ENCODE data around the gene ZNHIT2. TPM values are rescaled to one million over a fixed set of nuclear protein-coding genes. Genes with fewer than 3 reads are reported as not detected.
A peak's percentile ranks its signal among the peaks of the same experiment; 100 is the strongest.

The ZNHIT2 gene
- total and polyA plus RNA-seq, 2 of the 13 experiments (the other 11 are each of a cell fraction or from before 2014, with no cell fraction given) = 1.1 to 6.5 TPM

GRCh38 chr11:65084598-65085375 is 32.7 kb downstream of the ZNHIT2 start:
- peaks cover 31% of the 10 kb centered on the region for H3K79me2 ChIP-seq (ENCODE audit: insufficient read depth, low read length)
- FAIRE-seq (peak; percentile 8), DNase-seq (ENCODE audit: low spot score) (no peak), ATAC-seq (peak; percentile 10)
- in situ Hi-C loops (cut with HindIII; ENCODE audit: extremely low pct_ligation_motif_present, low pct_unique_long_range_greater_than_20kb) = no loop called here
- no peaks in the 10 kb centered on the region; a peak in 1 of 5 replicates for H3K27me3 ChIP-seq (ENCODE audit: control insufficient read depth in 1 of 2, insufficient read depth in 2 of 2, low read length in 2 of 2)
- intact Hi-C loops (cut with micrococcal nuclease; ENCODE audit: unreplicated experiment) = no loop called here
- CTCF ChIA-PET (ENCODE audit: low intra/inter-chr PET ratio, low total read pairs) = no interaction called here
- peak overlapping the region; percentile 83 for H3K27ac ChIP-seq (ENCODE audit: extremely low read length, insufficient read depth, low read length)
- H3K4me3 ChIP-seq (replicated peaks in 1 of 3; ENCODE audit: insufficient read depth in 1 of 3, low read depth in 2 of 3, low read length in 3 of 3) = peak overlapping the region; percentile 70 to 99 (median 87)
- peak; percentile 10; the same call in 1 of the 2 replicates for TF ChIP-seq ZNF784 (CRISPR knock-in tag; IDR thresholded peaks at IDR 0.05; ENCODE audit: borderline replicate concordance)
- no peak for TF ChIP-seq PCBP1 (IDR thresholded peaks at IDR 0.05; ENCODE audit: borderline replicate concordance, low read depth, low read length)
- 0 out of 2 replicates have a peak, but pooled peaks have one; percentile 23 for TF ChIP-seq ZNF354B (CRISPR knock-in tag; IDR thresholded peaks at IDR 0.05)
- TF ChIP-seq LCORL (IDR thresholded peaks at IDR 0.05) = no peak
- TF ChIP-seq LCORL (CRISPR knock-in tag; IDR thresholded peaks at IDR 0.05) = 0 out of 2 replicates have a peak, but pooled peaks have one; percentile 6
- peak in 1 of 2 experiments; percentile 33; a peak in 1 of 4 replicates for TF ChIP-seq POLR2A (IDR thresholded peaks at IDR 0.05; ENCODE audit: insufficient read depth in 1 of 2, low read depth in 2 of 2, low read length in 2 of 2)
- no peak for TF ChIP-seq SOX13 (IDR thresholded peaks at IDR 0.05)
- TF ChIP-seq SOX13 (CRISPR knock-in tag; conservative IDR thresholded peaks at IDR 0.05 in 1 of 2, IDR thresholded peaks at IDR 0.05 in 1 of 2) = no peak
- 0 out of 2 replicates have a peak, but pooled peaks have one; percentile 10 for TF ChIP-seq ZNF33B (CRISPR knock-in tag; IDR thresholded peaks at IDR 0.05)
- no peaks in the 10 kb centered on the region for H4K20me1 ChIP-seq (ENCODE audit: insufficient read depth, low read length)
- peaks cover 33% of the 10 kb centered on the region for H3K4me1 ChIP-seq (ENCODE audit: insufficient read depth, low read length)
- TSS peak; percentile 69 for BruUV-seq (replicated peaks)
- H3K4me2 ChIP-seq (ENCODE audit: low read depth, low read length) = peak overlapping the region; percentile 93
- no peak overlapping the region for H2AFZ ChIP-seq (ENCODE audit: low read length)
- H3K9ac ChIP-seq (ENCODE audit: insufficient read depth, low read depth, low read length) = peak overlapping the region; percentile 95
- peaks cover 19 to 28% of the 10 kb centered on the region in 2 experiments for H3K36me3 ChIP-seq (replicated peaks in 1 of 2; ENCODE audit: control insufficient read depth in 1 of 2, insufficient read depth in 2 of 2, low read length in 2 of 2)
- 15% methylated on average over 13 of the region's 23 CpGs for WGBS (ENCODE audit: low lambda C conversion rate)
- POLR2A ChIA-PET = no interaction called here
- no peaks in the 10 kb centered on the region for H3K9me3 ChIP-seq (ENCODE audit: low read length)
